ENCODE results near the gene KRTAP10-12. TPM values are rescaled to one million over a fixed set of nuclear protein-coding genes. Genes with fewer than 3 reads are reported as not detected.

The KRTAP10-12 gene
- total RNA-seq, 2 experiments from 2014 or later, result not detected

DNA sequence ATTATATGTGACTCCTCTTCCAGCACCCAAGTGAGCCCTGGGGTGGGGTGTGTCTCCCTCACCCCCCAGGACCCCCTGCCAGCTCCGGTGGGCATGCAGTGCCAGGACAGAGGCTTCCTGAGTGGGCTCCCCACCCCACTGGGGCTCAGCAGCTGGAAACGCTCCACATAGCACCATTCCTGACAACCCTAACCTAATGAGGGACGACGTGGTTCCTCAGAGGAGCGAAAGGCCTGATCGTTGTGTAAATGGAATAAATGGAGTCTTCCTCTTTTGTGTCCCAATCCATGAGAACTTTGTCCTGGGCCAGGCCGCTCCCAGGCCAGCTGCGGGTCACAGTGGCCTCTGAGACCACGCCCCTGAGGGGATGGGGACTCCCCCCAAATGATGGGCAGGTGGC lies 16.2 kb downstream of the KRTAP10-12 start:
- Mint-ChIP-seq H3K27me3 (peaks cover 57% of the 10 kb centered on the region), H3K36me3 (ENCODE audit: low read depth) (no peaks in the 10 kb centered on the region), H3K9me3 (peaks cover 3% of the 10 kb centered on the region), H3K27ac (no peak overlapping the region), H3K4me1 (ENCODE audit: low read depth) (peaks cover 16% of the 10 kb centered on the region), H3K4me3 (no peak overlapping the region)
- CTCF ChIA-PET, result interaction anchor here (0.8 kb wide), 1 partner anchor 30 kb away, joined by 5 read pairs; no protein-coding TSS in a partner anchor
- DNase-seq, result no peak
- intact Hi-C loops (cut with micrococcal nuclease), result no loop called here
- POLR2A ChIA-PET, result no interaction called here
- ATAC-seq, result no peak
- TF ChIP-seq, protein P1, sequence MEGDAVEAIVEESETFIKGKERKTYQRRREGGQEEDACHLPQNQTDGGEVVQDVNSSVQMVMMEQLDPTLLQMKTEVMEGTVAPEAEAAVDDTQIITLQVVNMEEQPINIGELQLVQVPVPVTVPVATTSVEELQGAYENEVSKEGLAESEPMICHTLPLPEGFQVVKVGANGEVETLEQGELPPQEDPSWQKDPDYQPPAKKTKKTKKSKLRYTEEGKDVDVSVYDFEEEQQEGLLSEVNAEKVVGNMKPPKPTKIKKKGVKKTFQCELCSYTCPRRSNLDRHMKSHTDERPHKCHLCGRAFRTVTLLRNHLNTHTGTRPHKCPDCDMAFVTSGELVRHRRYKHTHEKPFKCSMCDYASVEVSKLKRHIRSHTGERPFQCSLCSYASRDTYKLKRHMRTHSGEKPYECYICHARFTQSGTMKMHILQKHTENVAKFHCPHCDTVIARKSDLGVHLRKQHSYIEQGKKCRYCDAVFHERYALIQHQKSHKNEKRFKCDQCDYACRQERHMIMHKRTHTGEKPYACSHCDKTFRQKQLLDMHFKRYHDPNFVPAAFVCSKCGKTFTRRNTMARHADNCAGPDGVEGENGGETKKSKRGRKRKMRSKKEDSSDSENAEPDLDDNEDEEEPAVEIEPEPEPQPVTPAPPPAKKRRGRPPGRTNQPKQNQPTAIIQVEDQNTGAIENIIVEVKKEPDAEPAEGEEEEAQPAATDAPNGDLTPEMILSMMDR (IDR thresholded peaks at IDR 0.05), result no peak

DNA sequence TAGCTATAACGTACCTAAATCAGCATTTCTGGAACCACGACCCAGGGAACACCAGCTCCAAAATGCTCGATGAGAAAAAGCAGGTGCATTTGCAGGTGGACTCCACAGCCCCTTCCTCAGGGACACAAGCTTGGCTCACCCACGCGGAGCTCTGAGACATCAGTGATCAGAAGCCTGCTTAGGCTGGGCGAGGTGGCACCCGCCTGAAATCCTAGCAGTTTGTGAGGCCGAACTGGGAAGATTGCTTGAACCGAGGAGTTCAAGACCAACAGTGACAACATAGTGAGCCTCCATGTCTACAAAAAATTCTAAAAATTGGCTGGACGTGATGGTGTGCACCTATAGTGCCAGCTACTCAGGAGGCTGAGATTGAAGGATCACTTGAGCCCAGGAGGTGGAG lies 16.9 kb downstream of the KRTAP10-12 start:
- Mint-ChIP-seq H3K4me1 (ENCODE audit: low read depth) (peaks cover 16% of the 10 kb centered on the region), H3K4me3 (no peak overlapping the region), H3K9me3 (peaks cover 3% of the 10 kb centered on the region), H3K27ac (no peak overlapping the region), H3K36me3 (ENCODE audit: low read depth) (no peaks in the 10 kb centered on the region), H3K27me3 (peaks cover 54% of the 10 kb centered on the region)
- intact Hi-C loops (cut with micrococcal nuclease), result no loop called here
- POLR2A ChIA-PET, result no interaction called here
- DNase-seq (no peak), ATAC-seq (no peak)
- TF ChIP-seq, protein P1 (IDR thresholded peaks at IDR 0.05), result no peak
- CTCF ChIA-PET, result interaction anchor here (0.8 kb wide), 1 partner anchor 29 kb away, joined by 5 read pairs; no protein-coding TSS in a partner anchor

DNA sequence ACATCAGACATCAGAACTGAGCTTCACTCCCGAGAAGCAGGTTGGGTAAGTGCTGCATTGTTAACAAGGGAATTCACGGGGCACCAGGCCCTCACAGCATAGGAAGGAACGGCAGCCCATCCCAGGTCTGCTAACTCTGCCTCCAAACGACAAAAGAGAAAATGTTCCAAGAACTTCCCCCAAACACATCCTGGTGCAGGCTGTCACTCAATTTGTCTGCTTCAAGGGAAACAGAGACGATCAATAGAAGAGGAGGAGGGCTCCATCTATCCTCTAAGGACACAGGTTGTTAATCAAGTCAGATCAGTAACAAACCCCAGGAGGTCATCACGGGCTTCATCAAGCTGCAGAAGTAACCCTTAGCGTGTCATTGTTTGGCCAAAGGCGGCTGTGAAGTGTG lies 17.9 kb downstream of the KRTAP10-12 start:
- ATAC-seq, result no peak
- DNase-seq, result no peak
- H3K27me3 Mint-ChIP-seq, result peaks cover 47% of the 10 kb centered on the region
- H3K27ac Mint-ChIP-seq, result no peak overlapping the region
- ChIA-PET CTCF (no interaction called here), POLR2A (no interaction called here)
- intact Hi-C loops (cut with micrococcal nuclease), result no loop called here
- peaks cover 3% of the 10 kb centered on the region for H3K9me3 Mint-ChIP-seq
- H3K4me1 Mint-ChIP-seq (ENCODE audit: low read depth), result peaks cover 9% of the 10 kb centered on the region
- TF ChIP-seq, protein P1 (IDR thresholded peaks at IDR 0.05), result no peak
- no peaks in the 10 kb centered on the region for H3K36me3 Mint-ChIP-seq (ENCODE audit: low read depth)
- H3K4me3 Mint-ChIP-seq, result no peak overlapping the region

DNA sequence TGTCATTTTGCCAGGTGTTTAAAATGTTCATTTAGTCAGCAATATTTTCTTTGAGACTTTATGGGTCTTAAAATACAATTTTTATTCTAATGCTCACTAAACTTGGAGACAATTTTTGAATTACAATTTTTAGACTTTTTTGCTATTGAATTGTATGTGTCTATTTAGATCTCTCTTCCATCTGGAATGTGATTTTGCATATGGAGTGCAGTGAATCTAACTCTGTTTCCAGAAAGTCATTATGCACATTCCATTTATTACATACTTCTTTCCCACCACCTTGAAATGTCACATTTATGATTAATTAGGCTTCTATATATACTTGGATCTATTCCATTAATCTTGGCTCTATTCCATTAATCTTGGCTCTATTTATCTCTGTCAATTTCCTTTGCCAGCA lies 20.0 kb downstream of the KRTAP10-12 start:
- no peaks in the 10 kb centered on the region for H3K4me1 Mint-ChIP-seq (ENCODE audit: low read depth)
- peaks cover 3% of the 10 kb centered on the region for H3K9me3 Mint-ChIP-seq
- no peak overlapping the region for H3K4me3 Mint-ChIP-seq
- CTCF ChIA-PET, result no interaction called here
- POLR2A ChIA-PET, result no interaction called here
- no peak for ATAC-seq
- H3K27ac Mint-ChIP-seq, result no peak overlapping the region
- TF ChIP-seq, protein P1 (IDR thresholded peaks at IDR 0.05), result no peak
- no peaks in the 10 kb centered on the region for H3K36me3 Mint-ChIP-seq (ENCODE audit: low read depth)
- peaks cover 36% of the 10 kb centered on the region for H3K27me3 Mint-ChIP-seq
- DNase-seq, result no peak
- intact Hi-C loops (cut with micrococcal nuclease), result no loop called here

DNA sequence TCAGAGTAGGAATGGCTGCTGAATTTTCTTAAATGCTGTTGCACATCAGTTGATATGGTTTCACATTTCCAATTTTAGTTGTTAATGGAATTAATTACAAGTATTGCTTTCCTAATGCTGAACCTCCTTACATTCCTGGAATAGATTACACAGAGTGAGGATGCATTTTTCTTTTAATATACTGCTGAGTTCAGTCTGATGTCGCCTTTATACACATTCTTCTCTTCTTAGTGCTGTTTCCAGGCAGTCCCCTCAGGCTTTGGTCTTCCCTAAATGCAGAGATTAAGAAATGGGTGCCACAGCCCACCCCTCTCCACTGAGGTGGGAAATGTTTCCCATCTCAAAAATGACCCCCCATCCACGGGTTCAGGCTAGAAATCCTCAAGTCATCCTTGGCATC lies 21.1 kb downstream of the KRTAP10-12 start:
- peaks cover 35% of the 10 kb centered on the region for H3K27me3 Mint-ChIP-seq
- DNase-seq (no peak), ATAC-seq (no peak)
- ChIA-PET POLR2A (no interaction called here), CTCF (interaction anchor here (2.4 kb wide), 1 partner anchor 208 kb away, joined by 11 read pairs; no protein-coding TSS in a partner anchor)
- intact Hi-C loops (cut with micrococcal nuclease), result no loop called here
- peaks cover 3% of the 10 kb centered on the region for H3K9me3 Mint-ChIP-seq
- H3K4me1 Mint-ChIP-seq (ENCODE audit: low read depth), result peaks cover 5% of the 10 kb centered on the region
- no peak overlapping the region for H3K4me3 Mint-ChIP-seq
- TF ChIP-seq, protein P1 (IDR thresholded peaks at IDR 0.05), result no peak
- no peaks in the 10 kb centered on the region for H3K36me3 Mint-ChIP-seq (ENCODE audit: low read depth)
- no peak overlapping the region for H3K27ac Mint-ChIP-seq

Data from activated CD8-positive, alpha-beta T cell treated with anti-CD3 and anti-CD28 coated beads for 36 hours (primary cell).